Measurements from ENCODE around the gene SRPK2. TPM values are rescaled to one million over a fixed set of nuclear protein-coding genes. Genes with fewer than 3 reads are reported as not detected.

Gene SRPK2
- total RNA-seq, 4 donors from 2014 or later: 33.0 to 47.4 (median 42.8) TPM

DNA sequence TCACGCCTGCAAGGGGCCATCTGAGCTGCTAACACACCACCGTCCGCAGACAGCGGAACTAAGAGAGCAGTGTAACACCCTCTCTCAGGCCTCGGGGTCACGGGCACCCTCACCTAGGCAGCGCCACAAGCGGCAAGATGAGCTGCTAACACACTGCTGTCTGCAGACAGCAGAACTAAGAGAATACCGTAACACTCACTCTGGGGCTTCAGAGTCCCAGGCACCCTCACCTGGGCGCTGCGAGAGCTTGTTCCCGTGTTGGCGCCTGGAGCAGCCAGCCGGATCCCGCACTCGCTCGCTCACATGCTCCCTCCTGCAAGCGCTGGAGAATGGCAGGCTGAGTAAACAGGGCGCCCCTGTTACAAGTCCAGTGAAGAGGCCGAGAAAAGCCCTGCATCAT lies 160.2 kb downstream of the SRPK2 start:
- Histone ChIP-seq H3K4me1 (peaks cover 7 to 24% (median 10%) of the 10 kb centered on the region in 4 donors), H3K36me3 (no peaks in the 10 kb centered on the region), H3K27ac (replicated peaks in 1 of 4) (no peak overlapping the region), H3K4me3 (no peak overlapping the region), H3K9me3 (no peaks in the 10 kb centered on the region), H3K27me3 (no peaks in the 10 kb centered on the region)
- intact Hi-C loops (cut with DNase I): no loop called here
- no peak for TF ChIP-seq POLR2A (IDR thresholded peaks at IDR 0.05; ENCODE audit: low read depth)
- TF ChIP-seq EP300 (IDR thresholded peaks at IDR 0.05): no peak
- TF ChIP-seq POLR2AphosphoS5 (IDR thresholded peaks at IDR 0.05): no peak
- no peak for TF ChIP-seq CTCF (IDR thresholded peaks at IDR 0.05)
- 89% methylated on average over 20 of the region's 20 CpGs for WGBS
- DNase-seq (ENCODE audit: extremely low spot score): no peak

DNA sequence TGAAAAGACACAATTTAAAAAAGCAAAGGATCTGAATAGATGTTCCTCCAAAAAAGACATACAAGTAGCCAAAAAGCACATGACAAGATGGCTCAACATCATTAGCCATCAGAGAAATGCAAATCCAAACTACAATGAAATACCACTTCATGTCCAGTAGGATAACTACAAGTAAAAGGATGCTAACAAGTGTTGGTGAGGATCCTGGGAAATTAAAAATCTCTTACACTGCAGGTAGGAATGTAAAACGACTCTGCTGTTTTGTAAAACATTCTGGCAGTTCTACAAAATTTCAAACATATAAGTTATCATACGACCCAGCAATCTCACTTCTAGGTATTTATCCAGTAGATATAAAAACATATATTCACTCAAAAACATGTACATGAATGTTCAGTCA lies 161.3 kb downstream of the SRPK2 start:
- H3K4me1 ChIP-seq: peaks cover 9 to 32% (median 17%) of the 10 kb centered on the region in 4 donors
- TF ChIP-seq CTCF (IDR thresholded peaks at IDR 0.05) (no peak), POLR2A (IDR thresholded peaks at IDR 0.05; ENCODE audit: low read depth) (no peak), POLR2AphosphoS5 (IDR thresholded peaks at IDR 0.05) (no peak), EP300 (IDR thresholded peaks at IDR 0.05) (no peak)
- WGBS: 100% methylated on average over 2 of the region's 2 CpGs
- no peak overlapping the region for H3K27ac ChIP-seq (replicated peaks in 1 of 4)
- no peak overlapping the region for H3K4me3 ChIP-seq
- intact Hi-C loops (cut with DNase I): no loop called here
- H3K27me3 ChIP-seq: no peaks in the 10 kb centered on the region
- no peaks in the 10 kb centered on the region for H3K36me3 ChIP-seq
- H3K9me3 ChIP-seq: no peaks in the 10 kb centered on the region
- no peak for DNase-seq (ENCODE audit: extremely low spot score)

GRCh38 chr7:105224884-105225651 lies 163.7 kb downstream of the SRPK2 start:
- TF ChIP-seq POLR2A (IDR thresholded peaks at IDR 0.05; ENCODE audit: low read depth) (no peak), POLR2AphosphoS5 (IDR thresholded peaks at IDR 0.05) (no peak), EP300 (IDR thresholded peaks at IDR 0.05) (no peak), CTCF (IDR thresholded peaks at IDR 0.05) (no peak)
- Histone ChIP-seq H3K27ac (replicated peaks in 1 of 4) (no peak overlapping the region), H3K36me3 (no peaks in the 10 kb centered on the region), H3K4me3 (no peak overlapping the region), H3K27me3 (no peaks in the 10 kb centered on the region), H3K9me3 (no peaks in the 10 kb centered on the region), H3K4me1 (peaks cover 13 to 40% (median 29%) of the 10 kb centered on the region in 4 donors)
- intact Hi-C loops (cut with DNase I): no loop called here
- 63% methylated on average over 6 of the region's 6 CpGs for WGBS
- no peak for DNase-seq (ENCODE audit: extremely low spot score)

DNA sequence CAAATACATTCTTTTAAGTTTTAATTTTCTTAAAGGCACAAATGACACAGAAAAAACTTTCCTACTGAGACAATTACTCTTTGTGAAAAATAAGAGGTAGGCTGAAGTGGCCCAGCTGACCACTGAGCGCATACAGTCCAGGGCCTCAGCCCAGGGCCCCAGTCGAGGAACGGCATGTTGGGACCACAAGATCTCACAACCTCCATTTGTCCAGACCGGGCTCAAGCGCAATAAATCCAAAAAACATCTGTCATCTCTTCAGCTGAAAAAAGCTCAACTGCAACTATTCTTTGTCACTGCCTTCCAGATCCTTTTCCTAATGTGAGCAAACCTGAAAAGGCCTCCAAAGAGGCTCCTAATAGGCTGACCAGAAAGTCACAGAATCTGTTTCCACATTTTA lies 165.8 kb downstream of the SRPK2 start:
- no peak for DNase-seq (ENCODE audit: extremely low spot score)
- Histone ChIP-seq H3K9me3 (no peaks in the 10 kb centered on the region), H3K4me1 (peaks cover 13 to 45% (median 37%) of the 10 kb centered on the region in 4 donors), H3K27me3 (no peaks in the 10 kb centered on the region), H3K27ac (replicated peaks in 1 of 4) (no peak overlapping the region), H3K36me3 (no peaks in the 10 kb centered on the region), H3K4me3 (no peak overlapping the region)
- intact Hi-C loops (cut with DNase I): no loop called here
- WGBS: 88% methylated on average over 5 of the region's 5 CpGs
- no peak for TF ChIP-seq CTCF (IDR thresholded peaks at IDR 0.05)
- TF ChIP-seq POLR2A (IDR thresholded peaks at IDR 0.05; ENCODE audit: low read depth): no peak
- no peak for TF ChIP-seq EP300 (IDR thresholded peaks at IDR 0.05)

DNA sequence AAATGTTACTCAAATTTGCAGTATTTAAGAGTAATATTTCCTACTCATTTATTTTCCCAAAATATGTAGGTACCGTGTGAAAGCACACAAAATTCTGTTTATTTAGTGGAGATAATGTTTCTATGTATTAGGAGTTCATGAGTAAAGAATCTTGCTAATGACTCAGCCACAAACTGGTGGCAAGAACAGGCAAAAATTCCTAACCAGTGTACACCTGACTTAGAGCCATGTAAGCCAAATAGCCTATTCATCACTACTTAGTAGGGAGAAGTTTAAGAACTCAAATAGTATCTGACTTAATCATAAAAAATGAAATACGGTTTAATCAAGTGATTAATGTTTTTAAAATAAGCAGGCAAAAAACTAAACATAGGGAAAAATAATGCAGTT lies 169.0 kb downstream of the SRPK2 start:
- TF ChIP-seq POLR2AphosphoS5 (IDR thresholded peaks at IDR 0.05): no peak
- TF ChIP-seq POLR2A (IDR thresholded peaks at IDR 0.05; ENCODE audit: low read depth): no peak
- no peak for TF ChIP-seq EP300 (IDR thresholded peaks at IDR 0.05)
- no peak for TF ChIP-seq CTCF (IDR thresholded peaks at IDR 0.05)
- no peaks in the 10 kb centered on the region for H3K9me3 ChIP-seq
- intact Hi-C loops (cut with DNase I): no loop called here
- H3K4me3 ChIP-seq: no peak overlapping the region
- peaks cover 7 to 44% (median 34%) of the 10 kb centered on the region in 4 donors for H3K4me1 ChIP-seq
- H3K36me3 ChIP-seq: no peaks in the 10 kb centered on the region
- 48% methylated on average over 2 of the region's 2 CpGs for WGBS
- no peak overlapping the region for H3K27ac ChIP-seq (replicated peaks in 1 of 4)
- DNase-seq (ENCODE audit: extremely low spot score): no peak
- no peaks in the 10 kb centered on the region for H3K27me3 ChIP-seq
